HepG2 (cell line): Measurements from ENCODE around the gene SETD1A. TPM values are rescaled to one million over a fixed set of nuclear protein-coding genes. Genes with fewer than 3 reads are reported as not detected.

Experiments used
- ESRRA ChIP-seq: sonication (generic); formaldehyde crosslinking; IDR thresholded peaks from 2 replicates; pipeline ENCODE4 v1.5.1; 2020; ENCODE audit warnings: mild to moderate bottlenecking, low read depth, missing genetic modification reagents
- FOXA3 ChIP-seq: IDR thresholded peaks from 2 replicates; pipeline ENCODE4 v1.6.1; 2016; ENCODE audit warnings: missing genetic modification reagents, missing compliant biosample characterization
- NFE2 ChIP-seq: sonication (generic); formaldehyde crosslinking; IDR thresholded peaks from 2 replicates; pipeline ENCODE4 v1.4.0; 2020; ENCODE audit warnings: missing genetic modification reagents
- NFRKB ChIP-seq: fragments of 450-650 bp; IDR thresholded peaks from 2 replicates; pipeline ENCODE4 v1.6.1; 2017
- ONECUT2 ChIP-seq: sonication (generic); formaldehyde crosslinking; IDR thresholded peaks from 2 replicates; pipeline ENCODE4 v1.4.0; 2020; ENCODE audit warnings: missing genetic modification reagents
- RNF2 ChIP-seq: fragments of 450-650 bp; conservative IDR thresholded peaks from 2 replicates; pipeline ENCODE4 v1.6.1; 2016; ENCODE audit warnings: low read depth
- SSRP1 ChIP-seq: IDR thresholded peaks from 2 replicates; pipeline ENCODE4 v1.6.1; 2016; ENCODE audit warnings: control low read depth
- ZIK1 ChIP-seq: sonication (generic); formaldehyde crosslinking; IDR thresholded peaks from 2 replicates; pipeline ENCODE4 v1.5.0; 2020; ENCODE audit warnings: mild to moderate bottlenecking, low read depth, missing genetic modification reagents, borderline replicate concordance
- ZNF180 ChIP-seq: sonication (generic); formaldehyde crosslinking; IDR thresholded peaks from 2 replicates; pipeline ENCODE4 v1.4.0; 2020; ENCODE audit warnings: low read depth, missing genetic modification reagents, borderline replicate concordance
- ZNF20 ChIP-seq: sonication (generic); formaldehyde crosslinking; IDR thresholded peaks from 2 replicates; pipeline ENCODE4 v1.4.0; 2020; ENCODE audit warnings: mild to moderate bottlenecking, moderate library complexity, missing genetic modification reagents
- ZNF441 ChIP-seq: sonication (generic); formaldehyde crosslinking; IDR thresholded peaks from 2 replicates; pipeline ENCODE4 v1.7.0; 2021; ENCODE audit warnings: missing genetic modification reagents, borderline replicate concordance
- ZNF510 ChIP-seq: sonication (generic); formaldehyde crosslinking; IDR thresholded peaks from 2 replicates; pipeline ENCODE4 v1.4.0; 2020; ENCODE audit warnings: low read depth, mild to moderate bottlenecking, missing genetic modification reagents
- ZNF652 ChIP-seq: IDR thresholded peaks from 2 replicates; pipeline ENCODE4 v1.6.1; 2016; ENCODE audit warnings: low read depth, borderline replicate concordance
- polyA plus RNA-seq, 8 experiments: library from polyadenylated mRNA; depleted of rRNA in 3 of 8; stranded (reverse) in 7 of 8; unstranded in 1 of 8; fragments of >200 nt; fragmentation: Illumina TruSeq in 4 of 8; extraction: Trizol in 4 of 8; gene quantifications; 2 replicates each; pipeline versions ENCODE4 v1.2.1 to v1.2.3, GENCODE V29; 2011 to 2016; ENCODE audit warnings: low read depth in 4 of 8, missing spikeins in 1 of 8, mixed read lengths in 1 of 8; ENCODE audit not compliant: insufficient read depth in 1 of 8
- total RNA-seq, 5 experiments: library from RNA; depleted of rRNA; stranded (reverse); fragments of >200 nt; fragmentation: Illumina TruSeq; extraction: Trizol; gene quantifications; 2 replicates each; pipeline ENCODE4 v1.2.3, GENCODE V29; 2016; ENCODE audit warnings: low read depth in 1 of 5
- TF ChIP-seq, protein P1 (sequence below): sonication (generic); formaldehyde crosslinking; IDR thresholded peaks from 2 replicates; pipeline ENCODE4 v1.5.1; 2020; ENCODE audit warnings: missing genetic modification reagents, mild to moderate bottlenecking, borderline replicate concordance
- TF ChIP-seq, protein P2 (sequence below): sonication (generic); IDR thresholded peaks from 2 replicates; pipeline ENCODE4 v1.6.1; 2016; ENCODE audit warnings: low read depth, borderline replicate concordance
- TF ChIP-seq, protein P3 (sequence below): fragments of 450-650 bp; IDR thresholded peaks from 2 replicates; pipeline ENCODE4 v1.6.1; 2017; ENCODE audit warnings: mild to moderate bottlenecking
- TF ChIP-seq, protein P4 (sequence below): fragments of 450-650 bp; IDR thresholded peaks from 2 replicates; pipeline ENCODE4 v1.6.1; 2017
- TF ChIP-seq, protein P5 (sequence below): sonication (generic); formaldehyde crosslinking; IDR thresholded peaks from 2 replicates; pipeline ENCODE4 v1.5.1; 2020; ENCODE audit warnings: missing genetic modification reagents, mild to moderate bottlenecking, borderline replicate concordance

The SETD1A gene
- total and polyA plus RNA-seq, 2 of the 13 experiments (the other 11 are each of a cell fraction or from before 2014, with no cell fraction given), result 3.8 to 5.6 TPM

DNA sequence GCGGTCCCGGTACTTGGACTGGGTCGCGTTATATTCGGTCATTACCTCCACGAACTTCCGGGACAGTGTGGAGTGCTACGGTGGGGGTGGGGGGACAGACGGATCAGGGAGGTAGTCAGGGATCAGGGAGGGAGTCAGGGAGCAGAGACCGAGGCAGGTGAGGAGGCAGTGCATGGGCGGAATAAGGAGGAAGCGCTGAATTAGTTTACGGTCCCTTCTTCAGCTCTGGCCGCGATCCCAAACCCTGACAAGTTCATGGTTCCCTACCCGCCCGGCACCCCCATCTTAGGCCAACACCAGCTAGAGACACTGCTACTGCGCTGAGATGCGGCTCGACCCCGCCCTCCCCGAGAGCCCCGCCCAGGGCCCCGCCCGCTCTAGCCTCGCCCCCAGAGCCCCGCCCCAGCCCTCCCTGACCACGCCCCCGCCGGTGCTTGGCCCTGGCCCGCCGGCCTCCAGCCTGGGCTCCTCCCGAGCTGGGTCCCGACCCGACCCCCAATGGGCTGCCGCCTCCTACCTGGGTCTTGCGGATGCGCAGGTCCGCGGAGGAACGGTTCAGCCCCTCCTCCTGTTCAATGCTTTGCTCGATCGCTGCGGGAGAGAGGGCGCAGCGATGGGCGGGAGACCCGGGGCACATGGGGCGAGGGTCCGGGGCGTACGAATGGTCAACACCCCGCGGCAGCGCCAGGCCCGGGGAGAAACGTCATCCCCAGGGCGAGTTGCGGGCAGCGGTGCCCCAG lies 39.6 kb downstream of the SETD1A start (continued):
- TF ChIP-seq, protein P1, sequence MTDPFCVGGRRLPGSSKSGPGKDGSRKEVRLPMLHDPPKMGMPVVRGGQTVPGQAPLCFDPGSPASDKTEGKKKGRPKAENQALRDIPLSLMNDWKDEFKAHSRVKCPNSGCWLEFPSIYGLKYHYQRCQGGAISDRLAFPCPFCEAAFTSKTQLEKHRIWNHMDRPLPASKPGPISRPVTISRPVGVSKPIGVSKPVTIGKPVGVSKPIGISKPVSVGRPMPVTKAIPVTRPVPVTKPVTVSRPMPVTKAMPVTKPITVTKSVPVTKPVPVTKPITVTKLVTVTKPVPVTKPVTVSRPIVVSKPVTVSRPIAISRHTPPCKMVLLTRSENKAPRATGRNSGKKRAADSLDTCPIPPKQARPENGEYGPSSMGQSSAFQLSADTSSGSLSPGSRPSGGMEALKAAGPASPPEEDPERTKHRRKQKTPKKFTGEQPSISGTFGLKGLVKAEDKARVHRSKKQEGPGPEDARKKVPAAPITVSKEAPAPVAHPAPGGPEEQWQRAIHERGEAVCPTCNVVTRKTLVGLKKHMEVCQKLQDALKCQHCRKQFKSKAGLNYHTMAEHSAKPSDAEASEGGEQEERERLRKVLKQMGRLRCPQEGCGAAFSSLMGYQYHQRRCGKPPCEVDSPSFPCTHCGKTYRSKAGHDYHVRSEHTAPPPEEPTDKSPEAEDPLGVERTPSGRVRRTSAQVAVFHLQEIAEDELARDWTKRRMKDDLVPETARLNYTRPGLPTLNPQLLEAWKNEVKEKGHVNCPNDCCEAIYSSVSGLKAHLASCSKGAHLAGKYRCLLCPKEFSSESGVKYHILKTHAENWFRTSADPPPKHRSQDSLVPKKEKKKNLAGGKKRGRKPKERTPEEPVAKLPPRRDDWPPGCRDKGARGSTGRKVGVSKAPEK (CRISPR knock-in tag), result 0 out of 2 replicates have a peak, but pooled peaks have one; percentile 30
- TF ChIP-seq ESRRA, result no peak; the same call in 1 of the 2 replicates
- TF ChIP-seq RNF2, result 0 out of 2 replicates have a peak, but pooled peaks have one; percentile 24
- peak; percentile 54; the same call in 1 of the 2 replicates for TF ChIP-seq ONECUT2 (CRISPR knock-in tag)
- TF ChIP-seq ZNF652, result no peak
- 0 out of 2 replicates have a peak, but pooled peaks have one; percentile 20 for TF ChIP-seq FOXA3
- TF ChIP-seq, protein P2, sequence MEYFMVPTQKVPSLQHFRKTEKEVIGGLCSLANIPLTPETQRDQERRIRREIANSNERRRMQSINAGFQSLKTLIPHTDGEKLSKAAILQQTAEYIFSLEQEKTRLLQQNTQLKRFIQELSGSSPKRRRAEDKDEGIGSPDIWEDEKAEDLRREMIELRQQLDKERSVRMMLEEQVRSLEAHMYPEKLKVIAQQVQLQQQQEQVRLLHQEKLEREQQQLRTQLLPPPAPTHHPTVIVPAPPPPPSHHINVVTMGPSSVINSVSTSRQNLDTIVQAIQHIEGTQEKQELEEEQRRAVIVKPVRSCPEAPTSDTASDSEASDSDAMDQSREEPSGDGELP, result no peak
- no peak for TF ChIP-seq ZNF180 (CRISPR knock-in tag)
- no peak for TF ChIP-seq NFRKB
- TF ChIP-seq ZIK1 (CRISPR knock-in tag), result peak; percentile 62; the same call in 1 of the 2 replicates
- TF ChIP-seq, protein P3, sequence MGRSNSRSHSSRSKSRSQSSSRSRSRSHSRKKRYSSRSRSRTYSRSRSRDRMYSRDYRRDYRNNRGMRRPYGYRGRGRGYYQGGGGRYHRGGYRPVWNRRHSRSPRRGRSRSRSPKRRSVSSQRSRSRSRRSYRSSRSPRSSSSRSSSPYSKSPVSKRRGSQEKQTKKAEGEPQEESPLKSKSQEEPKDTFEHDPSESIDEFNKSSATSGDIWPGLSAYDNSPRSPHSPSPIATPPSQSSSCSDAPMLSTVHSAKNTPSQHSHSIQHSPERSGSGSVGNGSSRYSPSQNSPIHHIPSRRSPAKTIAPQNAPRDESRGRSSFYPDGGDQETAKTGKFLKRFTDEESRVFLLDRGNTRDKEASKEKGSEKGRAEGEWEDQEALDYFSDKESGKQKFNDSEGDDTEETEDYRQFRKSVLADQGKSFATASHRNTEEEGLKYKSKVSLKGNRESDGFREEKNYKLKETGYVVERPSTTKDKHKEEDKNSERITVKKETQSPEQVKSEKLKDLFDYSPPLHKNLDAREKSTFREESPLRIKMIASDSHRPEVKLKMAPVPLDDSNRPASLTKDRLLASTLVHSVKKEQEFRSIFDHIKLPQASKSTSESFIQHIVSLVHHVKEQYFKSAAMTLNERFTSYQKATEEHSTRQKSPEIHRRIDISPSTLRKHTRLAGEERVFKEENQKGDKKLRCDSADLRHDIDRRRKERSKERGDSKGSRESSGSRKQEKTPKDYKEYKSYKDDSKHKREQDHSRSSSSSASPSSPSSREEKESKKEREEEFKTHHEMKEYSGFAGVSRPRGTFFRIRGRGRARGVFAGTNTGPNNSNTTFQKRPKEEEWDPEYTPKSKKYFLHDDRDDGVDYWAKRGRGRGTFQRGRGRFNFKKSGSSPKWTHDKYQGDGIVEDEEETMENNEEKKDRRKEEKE, result no peak
- TF ChIP-seq NFE2 (CRISPR knock-in tag), result no peak
- TF ChIP-seq, protein P4, sequence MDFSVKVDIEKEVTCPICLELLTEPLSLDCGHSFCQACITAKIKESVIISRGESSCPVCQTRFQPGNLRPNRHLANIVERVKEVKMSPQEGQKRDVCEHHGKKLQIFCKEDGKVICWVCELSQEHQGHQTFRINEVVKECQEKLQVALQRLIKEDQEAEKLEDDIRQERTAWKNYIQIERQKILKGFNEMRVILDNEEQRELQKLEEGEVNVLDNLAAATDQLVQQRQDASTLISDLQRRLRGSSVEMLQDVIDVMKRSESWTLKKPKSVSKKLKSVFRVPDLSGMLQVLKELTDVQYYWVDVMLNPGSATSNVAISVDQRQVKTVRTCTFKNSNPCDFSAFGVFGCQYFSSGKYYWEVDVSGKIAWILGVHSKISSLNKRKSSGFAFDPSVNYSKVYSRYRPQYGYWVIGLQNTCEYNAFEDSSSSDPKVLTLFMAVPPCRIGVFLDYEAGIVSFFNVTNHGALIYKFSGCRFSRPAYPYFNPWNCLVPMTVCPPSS, result no peak
- TF ChIP-seq ZNF441 (CRISPR knock-in tag), result 0 out of 2 replicates have a peak, but pooled peaks have one; percentile 20
- TF ChIP-seq ZNF510 (CRISPR knock-in tag), result no peak
- no peak for TF ChIP-seq SSRP1
- TF ChIP-seq, protein P5, sequence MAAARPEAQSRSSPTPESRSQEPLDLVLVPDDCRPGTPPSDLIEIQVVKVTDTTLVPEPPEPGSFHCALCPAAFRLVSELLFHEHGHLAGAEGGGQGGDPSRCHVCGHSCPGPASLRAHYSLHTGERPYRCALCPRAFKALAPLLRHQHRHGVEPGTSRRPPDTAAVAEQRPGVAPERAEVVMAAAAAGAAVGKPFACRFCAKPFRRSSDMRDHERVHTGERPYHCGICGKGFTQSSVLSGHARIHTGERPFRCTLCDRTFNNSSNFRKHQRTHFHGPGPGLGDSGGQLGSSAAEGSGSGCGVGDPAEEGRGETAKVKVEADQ (CRISPR knock-in tag), result no peak
- TF ChIP-seq ZNF20 (CRISPR knock-in tag), result no peak
